ENCODE measurements around the gene SERINC1. TPM values are rescaled to one million over a fixed set of nuclear protein-coding genes. Genes with fewer than 3 reads are reported as not detected.
A peak's percentile ranks its signal among the peaks of the same experiment; 100 is the strongest.
"Not testable (repeated sequence)": the region's sequence is repeated elsewhere in the genome, so short reads cannot be mapped to it uniquely, and the experiment has no call there.

SERINC1 gene
- total RNA-seq, 1 donor from 2014 or later: 102 TPM

DNA sequence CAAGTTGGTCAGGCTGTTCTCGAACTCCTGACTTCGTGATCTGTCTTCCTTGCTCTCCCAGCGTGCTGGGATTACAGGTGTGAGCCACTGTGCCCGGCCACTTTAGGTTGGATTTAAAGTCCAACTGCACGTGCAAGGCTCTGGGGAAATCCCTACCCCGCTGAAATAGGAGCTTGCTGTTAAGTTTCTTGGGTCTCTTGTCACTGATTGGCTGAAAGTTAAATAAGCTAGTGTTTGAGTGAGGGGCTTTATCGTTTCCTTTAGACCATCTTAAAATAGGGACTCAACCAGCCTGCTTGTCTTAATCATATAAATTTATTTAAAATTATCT is 11.1 kb upstream of the SERINC1 start:
- peak overlapping the region; percentile 64 for H3K27ac Mint-ChIP-seq (ENCODE audit: unreplicated experiment)

DNA sequence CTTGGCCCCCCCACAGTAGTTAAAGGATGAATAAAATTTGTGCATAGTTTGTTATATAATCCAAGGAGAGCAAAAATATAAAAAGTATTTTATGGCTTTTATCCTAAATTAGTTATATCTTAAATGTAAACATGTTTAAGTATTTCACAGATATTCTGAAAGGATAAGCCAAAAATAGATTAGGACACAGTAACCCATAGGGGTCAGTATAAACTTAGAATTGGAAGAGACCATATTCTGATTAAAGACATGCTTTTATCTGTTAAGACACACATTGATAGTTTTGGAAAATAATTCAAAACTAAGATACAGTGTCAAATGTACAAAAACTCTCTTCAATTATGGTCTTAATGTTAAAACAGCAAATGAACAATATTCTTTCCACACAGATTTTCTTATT is 4.5 kb upstream of the SERINC1 start:
- Mint-ChIP-seq H3K4me1 (ENCODE audit: unreplicated experiment) (peaks cover 7% of the 10 kb centered on the region), H3K9me3 (ENCODE audit: unreplicated experiment) (no peaks in the 10 kb centered on the region), H3K27me3 (ENCODE audit: unreplicated experiment) (peaks cover 3% of the 10 kb centered on the region), H3K36me3 (ENCODE audit: low read depth, unreplicated experiment) (no peaks in the 10 kb centered on the region), H3K4me3 (ENCODE audit: unreplicated experiment) (no peak overlapping the region), H3K27ac (ENCODE audit: unreplicated experiment) (no peak overlapping the region)
- DNase-seq (ENCODE audit: low spot score): no peak
- TF ChIP-seq, protein P1, sequence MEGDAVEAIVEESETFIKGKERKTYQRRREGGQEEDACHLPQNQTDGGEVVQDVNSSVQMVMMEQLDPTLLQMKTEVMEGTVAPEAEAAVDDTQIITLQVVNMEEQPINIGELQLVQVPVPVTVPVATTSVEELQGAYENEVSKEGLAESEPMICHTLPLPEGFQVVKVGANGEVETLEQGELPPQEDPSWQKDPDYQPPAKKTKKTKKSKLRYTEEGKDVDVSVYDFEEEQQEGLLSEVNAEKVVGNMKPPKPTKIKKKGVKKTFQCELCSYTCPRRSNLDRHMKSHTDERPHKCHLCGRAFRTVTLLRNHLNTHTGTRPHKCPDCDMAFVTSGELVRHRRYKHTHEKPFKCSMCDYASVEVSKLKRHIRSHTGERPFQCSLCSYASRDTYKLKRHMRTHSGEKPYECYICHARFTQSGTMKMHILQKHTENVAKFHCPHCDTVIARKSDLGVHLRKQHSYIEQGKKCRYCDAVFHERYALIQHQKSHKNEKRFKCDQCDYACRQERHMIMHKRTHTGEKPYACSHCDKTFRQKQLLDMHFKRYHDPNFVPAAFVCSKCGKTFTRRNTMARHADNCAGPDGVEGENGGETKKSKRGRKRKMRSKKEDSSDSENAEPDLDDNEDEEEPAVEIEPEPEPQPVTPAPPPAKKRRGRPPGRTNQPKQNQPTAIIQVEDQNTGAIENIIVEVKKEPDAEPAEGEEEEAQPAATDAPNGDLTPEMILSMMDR (IDR thresholded peaks at IDR 0.05; ENCODE audit: unreplicated experiment): peak; percentile 57

More for the DNA sequence above, 11.1 kb upstream of the SERINC1 start:
- DNase-seq (ENCODE audit: low spot score): no peak
- Mint-ChIP-seq H3K4me1 (ENCODE audit: unreplicated experiment) (peaks cover 29% of the 10 kb centered on the region), H3K27me3 (ENCODE audit: unreplicated experiment) (peaks cover 2% of the 10 kb centered on the region), H3K9me3 (ENCODE audit: unreplicated experiment) (no peaks in the 10 kb centered on the region), H3K4me3 (ENCODE audit: unreplicated experiment) (peak overlapping the region; percentile 96), H3K36me3 (ENCODE audit: low read depth, unreplicated experiment) (peaks cover under 1% of the 10 kb centered on the region)
- TF ChIP-seq, protein P1 (IDR thresholded peaks at IDR 0.05; ENCODE audit: unreplicated experiment): no peak

DNA sequence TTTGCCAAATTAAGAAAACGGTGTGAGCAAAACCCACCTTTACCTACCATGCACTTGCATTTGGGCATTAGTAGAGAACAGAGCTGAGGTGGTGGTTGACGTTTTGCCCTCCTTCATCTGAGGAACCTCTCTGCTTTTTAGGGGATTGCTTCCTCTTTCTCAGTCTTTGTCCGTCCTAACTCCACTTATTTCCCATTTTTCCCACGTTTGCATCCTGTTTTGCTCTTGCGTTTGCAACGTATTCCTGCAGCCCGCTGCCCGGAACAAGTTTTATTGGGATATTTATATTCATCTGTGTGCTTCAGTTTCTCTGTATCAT is 374 bp upstream of the SERINC1 start:
- TF ChIP-seq, protein P1 (IDR thresholded peaks at IDR 0.05; ENCODE audit: unreplicated experiment): no peak
- Mint-ChIP-seq H3K4me3 (ENCODE audit: unreplicated experiment) (peak overlapping the region; percentile 99), H3K27ac (ENCODE audit: unreplicated experiment) (peak overlapping the region; percentile 99), H3K9me3 (ENCODE audit: unreplicated experiment) (no peaks in the 10 kb centered on the region), H3K4me1 (ENCODE audit: unreplicated experiment) (peaks cover 25% of the 10 kb centered on the region), H3K36me3 (ENCODE audit: low read depth, unreplicated experiment) (no peaks in the 10 kb centered on the region), H3K27me3 (ENCODE audit: unreplicated experiment) (peaks cover 3% of the 10 kb centered on the region)
- no peak for DNase-seq (ENCODE audit: low spot score)

DNA sequence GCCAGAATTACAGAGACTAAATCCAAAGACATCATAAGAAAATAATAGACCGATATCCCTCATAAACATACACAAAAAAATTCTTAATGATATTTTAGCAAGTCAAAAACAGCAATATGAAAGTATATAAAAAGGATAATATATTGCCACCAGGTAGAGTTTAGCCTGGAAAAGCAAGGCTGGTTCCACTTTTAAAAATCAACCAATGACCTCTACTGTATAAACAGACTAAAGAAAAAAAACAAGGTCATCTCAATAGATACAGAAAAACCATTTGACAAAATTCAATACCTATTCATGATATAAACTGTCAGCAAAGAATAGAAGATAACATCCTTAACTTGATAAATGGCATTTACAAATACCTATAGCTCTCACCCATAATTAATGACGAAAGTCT is 9.7 kb downstream of the SERINC1 start:
- Mint-ChIP-seq H3K27ac (ENCODE audit: unreplicated experiment) (no peak overlapping the region), H3K27me3 (ENCODE audit: unreplicated experiment) (no peaks in the 10 kb centered on the region), H3K36me3 (ENCODE audit: low read depth, unreplicated experiment) (peaks cover 10% of the 10 kb centered on the region), H3K4me1 (ENCODE audit: unreplicated experiment) (peaks cover 18% of the 10 kb centered on the region), H3K4me3 (ENCODE audit: unreplicated experiment) (no peak overlapping the region), H3K9me3 (ENCODE audit: unreplicated experiment) (no peaks in the 10 kb centered on the region)
- DNase-seq (ENCODE audit: low spot score): no peak
- TF ChIP-seq, protein P1 (IDR thresholded peaks at IDR 0.05; ENCODE audit: unreplicated experiment): no peak

DNA sequence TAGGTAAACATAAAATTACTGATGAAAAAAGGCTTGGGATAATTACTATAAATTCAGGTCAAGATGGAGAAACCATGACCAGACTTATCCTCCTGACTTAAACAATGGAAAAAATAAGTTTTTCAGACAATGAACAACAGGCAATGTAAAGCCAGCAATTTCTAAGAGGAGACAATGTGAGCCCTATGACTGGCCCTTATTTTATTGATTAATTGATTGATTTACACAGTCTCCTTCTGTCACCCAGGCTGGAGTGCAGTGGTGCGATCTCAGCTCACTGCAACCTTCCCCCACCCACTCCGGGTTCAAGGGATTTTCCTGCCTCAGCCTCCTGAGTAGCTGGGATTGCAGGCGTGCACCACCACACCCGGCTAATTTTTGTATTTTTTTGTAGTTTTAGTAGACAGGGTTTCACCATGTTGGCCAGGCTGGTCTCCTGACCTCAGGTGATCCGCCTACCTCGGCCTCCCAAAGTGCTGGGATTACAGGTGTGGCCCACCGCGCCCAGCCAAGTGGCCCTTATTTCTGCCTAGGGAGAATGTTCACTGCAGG is 11.7 kb downstream of the SERINC1 start:
- H3K27me3 Mint-ChIP-seq (ENCODE audit: unreplicated experiment); DNase-seq (ENCODE audit: low spot score); H3K9me3 Mint-ChIP-seq (ENCODE audit: unreplicated experiment); H3K27ac Mint-ChIP-seq (ENCODE audit: unreplicated experiment); H3K4me1 Mint-ChIP-seq (ENCODE audit: unreplicated experiment); H3K4me3 Mint-ChIP-seq (ENCODE audit: unreplicated experiment): not testable (repeated sequence)
- H3K36me3 Mint-ChIP-seq (ENCODE audit: low read depth, unreplicated experiment): peaks cover 12% of the 10 kb centered on the region

Data from endothelial cell (in vitro differentiated cells).